A673 (cell line): ENCODE measurements around the gene POTEJ.
"Not testable (repeated sequence)": the region's sequence is repeated elsewhere in the genome, so short reads cannot be mapped to it uniquely, and the experiment has no call there.

Source experiments
- EZH2 ChIP-seq: fragments of 200-600 bp; sonication (generic); IDR thresholded peaks from 2 replicates; pipeline ENCODE4 v1.6.1; 2017; ENCODE audit warnings: borderline replicate concordance, low read depth, mild to moderate bottlenecking, mixed read lengths, antibody characterized with exemption, low read length; ENCODE audit not compliant: poor library complexity, severe bottlenecking
- TF ChIP-seq, protein P1 (sequence below): fragments of 300-800, 200-600 bp; sonication (generic); conservative IDR thresholded peaks from 2 replicates; pipeline ENCODE4 v1.5.1; 2017; ENCODE audit warnings: low read depth, mild to moderate bottlenecking, antibody characterized with exemption, low read length, moderate library complexity, mixed read lengths

DNA sequence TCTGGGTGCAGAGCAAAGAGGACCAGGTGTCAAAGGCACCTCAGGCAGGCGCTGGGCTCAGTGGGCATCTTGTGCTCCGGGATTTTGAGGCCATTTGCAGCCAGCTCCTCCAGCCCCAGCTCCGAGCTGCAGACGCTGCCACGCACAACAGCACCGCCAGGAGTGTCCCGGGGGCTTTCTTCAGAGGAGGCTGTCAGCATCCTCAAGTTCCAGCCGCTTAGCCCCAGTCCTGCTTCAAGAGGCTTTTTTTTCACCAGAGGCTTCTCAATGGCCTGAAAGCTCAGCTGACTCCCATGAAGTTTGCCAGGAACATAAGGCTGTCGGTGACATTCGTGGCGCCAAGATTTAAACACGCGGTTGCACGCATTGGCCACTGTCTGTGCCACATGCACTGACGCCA, 754 bp upstream of the POTEJ start:
- TF ChIP-seq, protein P1, sequence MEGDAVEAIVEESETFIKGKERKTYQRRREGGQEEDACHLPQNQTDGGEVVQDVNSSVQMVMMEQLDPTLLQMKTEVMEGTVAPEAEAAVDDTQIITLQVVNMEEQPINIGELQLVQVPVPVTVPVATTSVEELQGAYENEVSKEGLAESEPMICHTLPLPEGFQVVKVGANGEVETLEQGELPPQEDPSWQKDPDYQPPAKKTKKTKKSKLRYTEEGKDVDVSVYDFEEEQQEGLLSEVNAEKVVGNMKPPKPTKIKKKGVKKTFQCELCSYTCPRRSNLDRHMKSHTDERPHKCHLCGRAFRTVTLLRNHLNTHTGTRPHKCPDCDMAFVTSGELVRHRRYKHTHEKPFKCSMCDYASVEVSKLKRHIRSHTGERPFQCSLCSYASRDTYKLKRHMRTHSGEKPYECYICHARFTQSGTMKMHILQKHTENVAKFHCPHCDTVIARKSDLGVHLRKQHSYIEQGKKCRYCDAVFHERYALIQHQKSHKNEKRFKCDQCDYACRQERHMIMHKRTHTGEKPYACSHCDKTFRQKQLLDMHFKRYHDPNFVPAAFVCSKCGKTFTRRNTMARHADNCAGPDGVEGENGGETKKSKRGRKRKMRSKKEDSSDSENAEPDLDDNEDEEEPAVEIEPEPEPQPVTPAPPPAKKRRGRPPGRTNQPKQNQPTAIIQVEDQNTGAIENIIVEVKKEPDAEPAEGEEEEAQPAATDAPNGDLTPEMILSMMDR, result not testable (repeated sequence)
- TF ChIP-seq EZH2, result not testable (repeated sequence)
